NB4 (cell line): ENCODE results near the gene NDEL1.

Experiments
- CTCF ChIP-seq: IDR thresholded peaks from one replicate; pipeline ENCODE4 v1.5.1; 2012; ENCODE audit warnings: low read depth, low read length
- MYC ChIP-seq: IDR thresholded peaks from 2 replicates; pipeline ENCODE4 v1.6.1; 2011; ENCODE audit warnings: low read depth, low read length
- POLR2A ChIP-seq: IDR thresholded peaks from 2 replicates; pipeline ENCODE4 v1.6.1; 2011; ENCODE audit warnings: mild to moderate bottlenecking; ENCODE audit not compliant: insufficient read length; ENCODE audit errors: extremely low read depth

- TF ChIP-seq POLR2A (no peak), CTCF (no peak), MYC (no peak)
These were observed 46.9 kb downstream of the NDEL1 start for GRCh38 chr17:8482546-8482945.
